HG03060 (cell line): ENCODE measurements around the gene GEN1.

Source experiments
- ATAC-seq: cut with Tn5 transposase; IDR thresholded peaks from one replicate; pipeline ENCODE4 v1.9.1; 2021; ENCODE audit warnings: low read depth, moderate number of reproducible peaks; ENCODE audit not compliant: unreplicated experiment

Gene GEN1

DNA sequence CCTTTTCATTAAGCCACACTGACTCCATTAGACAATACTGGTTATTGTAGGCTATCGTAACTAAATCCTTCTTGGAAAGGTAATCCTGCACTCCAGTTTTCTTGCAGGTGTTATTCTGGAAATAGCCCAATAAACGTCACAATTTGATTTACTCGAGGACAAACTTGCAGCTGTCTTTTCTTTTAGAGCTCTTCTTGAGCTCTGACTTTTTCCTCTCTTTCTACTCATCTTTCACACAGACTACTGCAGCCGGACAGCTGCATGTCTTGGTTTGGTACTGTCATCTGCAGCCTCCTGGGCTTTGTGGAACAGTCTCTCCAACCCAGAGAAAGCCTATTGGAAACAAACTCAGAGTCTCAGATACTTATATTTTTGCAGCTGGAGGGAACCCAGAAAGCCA, 39.4 kb downstream of the GEN1 start:
- no peak for ATAC-seq

GRCh38 chr2:17793803-17794354, 39.9 kb downstream of the GEN1 start:
- ATAC-seq = no peak

DNA sequence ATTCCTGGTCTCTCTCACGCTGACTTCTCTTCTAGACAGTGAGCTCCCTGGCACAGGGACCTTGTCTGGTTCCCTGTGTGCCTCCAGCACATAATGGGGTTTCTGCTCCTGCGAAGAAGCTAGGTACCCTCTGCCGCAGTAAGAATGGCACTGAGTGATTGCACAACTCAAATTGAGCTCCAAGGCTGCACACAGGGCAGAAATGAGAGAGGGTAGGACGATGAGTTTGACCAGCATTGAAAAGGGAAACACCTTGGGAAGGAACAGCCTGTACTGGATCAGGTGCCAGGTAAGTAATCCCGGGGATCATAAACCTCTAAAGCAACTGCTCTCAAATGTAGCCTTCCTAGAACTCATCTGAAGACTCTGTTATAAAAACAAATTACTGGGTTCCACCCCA, 41.4 kb downstream of the GEN1 start:
- ATAC-seq = no peak

- no peak for ATAC-seq
These were observed 44.4 kb downstream of the GEN1 start for GRCh38 chr2:17798338-17798737.

GRCh38 chr2:17799301-17800120, 45.6 kb downstream of the GEN1 start:
- ATAC-seq = no peak

- ATAC-seq = no peak
These were observed 46.3 kb downstream of the GEN1 start for GRCh38 chr2:17800219-17800618.

DNA sequence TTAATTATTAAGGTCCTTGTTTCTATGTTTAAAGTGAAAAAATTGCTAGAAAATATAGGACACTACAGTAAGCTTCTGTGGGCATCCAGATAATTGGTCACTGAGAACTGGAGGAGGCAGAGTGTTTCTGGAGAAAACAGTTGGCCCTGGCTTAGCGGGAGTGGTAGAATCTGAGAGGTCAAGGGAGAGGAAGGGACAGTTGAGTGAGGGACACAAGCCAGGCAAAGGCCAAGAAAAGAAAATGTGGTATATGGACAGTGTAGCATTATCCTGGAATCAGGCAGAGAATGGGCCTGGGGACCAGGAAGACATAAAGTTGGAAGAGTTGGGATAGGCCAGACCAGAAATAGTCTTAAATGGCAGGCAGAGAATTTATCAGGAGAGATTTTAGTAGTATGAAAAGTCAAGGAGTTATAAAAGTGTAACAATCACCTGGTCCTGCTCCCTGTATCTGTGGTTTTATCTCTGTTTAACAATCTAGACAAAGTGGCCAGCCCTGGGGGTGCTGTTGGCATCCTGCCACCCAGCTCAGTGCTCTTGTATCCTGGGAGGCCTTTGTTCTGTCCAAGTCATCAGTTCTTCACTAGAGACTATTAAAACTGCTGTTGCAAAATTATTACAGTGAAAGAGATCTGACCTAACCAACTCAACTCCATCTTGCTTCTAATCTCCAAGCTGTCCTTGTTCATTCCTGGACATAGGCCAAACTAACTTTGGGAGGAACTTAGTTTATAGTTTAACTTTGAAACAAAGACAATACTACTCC, 46.9 kb downstream of the GEN1 start:
- no peak for ATAC-seq

- ATAC-seq = no peak
These were observed 49.6 kb downstream of the GEN1 start for GRCh38 chr2:17803497-17803896.

DNA sequence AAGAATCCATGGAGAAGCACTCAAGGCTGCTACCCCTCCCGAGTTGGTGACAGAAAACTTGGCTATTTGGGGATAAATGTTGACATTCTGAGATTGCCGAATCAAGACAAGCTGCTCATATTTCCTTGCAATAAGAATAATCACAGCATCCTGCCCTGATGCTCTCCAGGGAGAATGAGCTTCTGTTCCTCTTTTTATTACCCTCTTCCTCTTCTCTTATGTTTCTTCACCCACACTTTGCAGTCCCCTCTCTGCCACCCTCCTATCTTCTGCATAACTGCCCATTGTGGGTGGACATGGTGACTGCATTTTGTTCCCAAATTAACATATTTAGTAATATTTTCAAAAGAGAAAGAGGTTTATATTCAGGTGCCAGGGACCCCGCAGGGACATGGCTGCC, 50.4 kb downstream of the GEN1 start:
- peak; percentile 65 for ATAC-seq

GRCh38 chr2:17805166-17805565, 51.2 kb downstream of the GEN1 start:
- ATAC-seq = no peak

DNA sequence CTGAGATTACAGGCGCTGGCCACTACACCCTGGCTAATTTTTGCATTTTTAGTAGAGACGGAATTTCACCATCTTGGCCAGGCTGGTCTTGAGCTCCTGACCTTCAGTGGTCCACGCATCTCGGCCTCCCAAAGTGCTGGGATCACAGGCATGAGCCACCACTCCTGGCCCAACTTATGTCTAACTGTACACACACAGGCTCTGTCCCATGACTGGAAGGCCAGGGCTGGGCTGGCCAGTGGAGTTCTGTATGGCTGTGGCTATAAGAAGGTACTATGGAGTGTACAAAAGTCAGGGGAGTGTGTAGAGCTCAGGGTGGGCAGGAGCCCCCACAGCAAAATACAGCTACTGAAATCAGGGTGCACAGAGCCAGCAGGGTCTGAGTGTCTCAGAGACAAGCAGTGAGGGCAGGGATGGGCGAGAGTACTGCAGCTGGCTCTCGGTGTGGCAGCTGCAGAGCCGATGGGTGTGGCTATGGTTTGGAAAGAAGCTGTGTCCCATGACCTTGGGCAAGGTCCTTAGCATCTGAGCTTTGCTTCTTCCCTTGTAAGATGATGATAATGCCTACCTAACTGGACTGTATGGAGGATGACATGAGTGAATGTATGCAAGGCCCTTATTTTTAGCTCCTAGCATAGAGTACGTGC, 51.9 kb downstream of the GEN1 start:
- ATAC-seq = no peak

DNA sequence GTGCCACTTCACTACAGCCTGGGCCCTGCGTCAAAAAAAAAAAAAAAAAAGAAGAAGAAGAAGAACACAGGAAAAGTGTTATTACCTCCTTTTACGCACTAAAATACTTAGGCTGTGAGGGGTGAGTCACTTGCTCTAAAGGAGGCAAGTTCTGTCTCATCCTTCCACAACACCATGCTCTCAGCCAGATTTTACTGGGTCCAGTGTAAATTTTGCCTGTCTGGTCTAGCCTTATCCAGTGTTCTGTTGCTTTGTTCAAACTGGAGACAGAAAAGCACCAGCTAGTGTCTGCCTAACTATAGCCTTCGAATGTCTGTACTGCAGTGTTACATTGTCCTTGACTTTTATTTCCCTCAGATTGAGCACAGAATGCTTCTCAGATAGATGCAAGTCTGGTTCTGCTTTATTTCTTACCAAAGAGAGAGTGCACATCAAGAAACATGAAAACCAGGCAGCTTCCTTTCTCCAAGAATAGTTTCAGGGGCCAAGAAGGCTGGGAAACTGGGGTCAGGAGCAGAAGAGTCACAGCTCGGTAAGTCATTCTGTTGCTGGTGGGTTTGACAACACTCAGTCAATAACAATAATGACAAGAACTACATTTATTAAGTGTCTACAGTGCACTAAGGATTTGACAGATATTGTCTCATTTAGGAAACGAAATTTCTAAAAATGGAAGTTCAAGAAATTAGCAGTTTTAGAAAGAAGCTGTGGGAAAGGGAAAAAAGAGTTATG, 59.2 kb downstream of the GEN1 start:
- peak; percentile 31 for ATAC-seq

- ATAC-seq = peak; percentile 82
These were observed 60.0 kb downstream of the GEN1 start for GRCh38 chr2:17813742-17814473.

DNA sequence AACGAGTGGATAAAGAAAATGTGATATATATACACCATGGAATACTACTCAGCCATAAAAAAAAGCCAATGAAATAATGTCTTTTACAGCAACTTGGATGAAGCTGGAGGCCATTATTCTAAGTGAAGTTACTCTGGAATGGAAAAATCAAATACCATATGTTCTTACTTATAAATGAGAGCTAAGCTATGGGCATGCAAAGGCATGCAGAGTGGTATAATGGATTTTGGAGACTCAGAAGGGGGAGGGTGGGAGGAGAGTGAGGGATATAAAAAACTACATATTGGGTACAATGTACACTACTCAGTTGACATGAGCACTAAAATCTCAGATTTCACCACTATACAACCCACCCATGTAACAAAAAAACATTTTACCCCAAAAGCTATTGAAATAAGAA, 60.7 kb downstream of the GEN1 start:
- ATAC-seq = no peak

DNA sequence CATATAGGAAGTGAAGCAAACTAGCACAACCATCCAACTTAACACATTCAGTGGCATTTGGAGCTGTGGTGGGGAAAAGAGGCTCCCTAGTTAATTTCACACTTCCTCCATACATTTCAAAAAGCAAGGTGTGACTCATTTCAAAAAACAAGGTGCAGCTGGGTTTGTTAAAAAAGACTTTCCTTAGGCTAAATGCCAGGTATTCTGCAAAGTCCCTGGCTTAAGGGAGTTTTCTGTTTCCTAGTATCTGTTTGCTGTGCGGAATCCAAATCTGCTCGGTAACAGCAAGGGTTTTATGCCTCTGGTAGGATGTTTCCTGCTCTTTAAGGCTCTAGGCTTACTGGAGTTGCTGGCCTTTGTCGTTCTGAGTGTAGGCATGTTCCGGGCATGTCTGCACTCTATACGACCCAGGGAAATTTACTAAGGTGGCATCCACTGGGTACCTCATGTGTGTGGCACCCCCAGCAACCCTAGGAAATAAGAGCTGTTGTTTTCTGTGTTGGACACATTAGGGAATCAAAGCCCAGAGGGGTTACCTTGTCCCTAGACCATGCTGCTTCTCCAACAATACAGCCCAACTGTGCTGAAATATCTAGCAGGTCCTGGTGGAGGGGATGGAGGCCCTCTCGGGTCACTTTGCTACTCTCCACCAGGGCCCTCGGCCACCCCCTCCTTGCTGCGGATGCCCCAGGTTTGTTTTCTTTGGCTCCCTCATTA, 61.7 kb downstream of the GEN1 start:
- no peak for ATAC-seq

- ATAC-seq = no peak
These were observed 62.7 kb downstream of the GEN1 start, which contains the start of gene MSGN1 for GRCh38 chr2:17816396-17817245. TSS of gene MSGN1 (plus strand) at chr2:17816460. CDS start at chr2:17816519, 59 bp downstream.

DNA sequence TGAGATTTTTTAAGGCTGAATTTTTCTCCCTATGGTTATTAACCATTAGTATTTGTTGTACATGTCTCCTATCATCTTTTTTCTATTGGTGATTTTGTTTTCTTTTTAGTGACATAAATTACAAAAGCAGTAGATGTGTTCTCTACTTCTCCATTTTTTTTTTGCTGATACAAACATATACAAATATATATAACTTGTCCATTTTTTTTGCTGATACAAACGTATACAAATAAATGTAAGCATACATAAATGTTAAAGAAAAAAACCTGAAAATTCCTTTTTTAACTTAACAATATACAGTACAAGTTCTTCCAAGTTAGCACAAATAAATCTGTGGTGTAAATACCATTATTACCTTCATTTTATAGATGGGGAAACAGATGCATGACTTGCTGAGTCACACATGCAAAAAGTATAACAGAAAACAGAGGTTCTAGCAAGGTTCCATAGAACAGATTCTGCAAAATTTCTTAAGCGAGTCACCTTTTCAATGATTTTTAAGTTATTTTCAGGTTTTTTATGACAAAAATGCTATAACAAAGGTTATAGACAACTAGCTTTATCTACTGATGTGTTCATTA, 64.4 kb downstream of the GEN1 start:
- ATAC-seq = no peak

GRCh38 chr2:17821080-17821479, 67.1 kb downstream of the GEN1 start:
- no peak for ATAC-seq
